HG03045 (cell line): ENCODE results near the gene EIF4EBP2.

Source experiments
- ATAC-seq: cut with Tn5 transposase; IDR thresholded peaks from one replicate; pipeline ENCODE4 v1.9.1; 2021; ENCODE audit warnings: mild to moderate bottlenecking, moderate library complexity; ENCODE audit not compliant: unreplicated experiment

The EIF4EBP2 gene

GRCh38 chr10:70430493-70431445 lies 26.8 kb downstream of the EIF4EBP2 start:
- no peak for ATAC-seq

- ATAC-seq, result no peak
Measured at GRCh38 chr10:70432101-70432500, 28.2 kb downstream of the EIF4EBP2 start.

GRCh38 chr10:70432561-70433263 lies 28.8 kb downstream of the EIF4EBP2 start:
- ATAC-seq, result no peak

DNA sequence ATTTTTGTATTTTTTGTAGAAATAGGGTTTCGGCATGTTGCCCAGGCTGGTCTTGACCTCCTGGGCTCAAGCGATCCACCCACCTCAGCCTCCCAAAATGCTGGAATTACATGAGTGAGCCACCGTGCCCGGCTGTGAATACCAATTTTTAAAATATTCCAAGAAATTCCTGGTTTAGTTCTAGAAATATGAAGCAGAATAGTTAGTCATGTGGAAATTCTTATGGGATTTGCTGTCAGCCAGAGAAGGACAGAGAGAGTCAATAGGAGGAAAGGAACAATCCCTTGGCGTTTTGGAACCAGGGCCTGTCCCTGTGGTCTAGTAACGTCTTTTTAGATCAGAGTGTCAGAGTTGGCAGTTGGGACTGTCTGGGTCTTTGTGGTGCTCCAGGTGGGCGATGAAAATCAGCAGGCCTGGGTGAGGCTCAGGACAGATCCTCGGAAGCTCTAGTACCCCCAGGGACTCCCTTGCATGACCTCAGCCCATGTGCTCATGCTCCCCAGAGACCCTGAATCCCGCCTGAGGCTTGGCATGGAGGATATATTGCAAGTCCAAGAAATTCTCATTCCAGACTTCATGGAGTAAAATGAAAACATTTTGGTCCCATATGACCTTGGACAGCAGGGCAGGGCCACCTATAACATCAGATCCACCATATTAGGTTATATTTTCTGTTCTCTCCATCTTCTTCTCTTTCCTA lies 29.8 kb downstream of the EIF4EBP2 start:
- ATAC-seq, result no peak

DNA sequence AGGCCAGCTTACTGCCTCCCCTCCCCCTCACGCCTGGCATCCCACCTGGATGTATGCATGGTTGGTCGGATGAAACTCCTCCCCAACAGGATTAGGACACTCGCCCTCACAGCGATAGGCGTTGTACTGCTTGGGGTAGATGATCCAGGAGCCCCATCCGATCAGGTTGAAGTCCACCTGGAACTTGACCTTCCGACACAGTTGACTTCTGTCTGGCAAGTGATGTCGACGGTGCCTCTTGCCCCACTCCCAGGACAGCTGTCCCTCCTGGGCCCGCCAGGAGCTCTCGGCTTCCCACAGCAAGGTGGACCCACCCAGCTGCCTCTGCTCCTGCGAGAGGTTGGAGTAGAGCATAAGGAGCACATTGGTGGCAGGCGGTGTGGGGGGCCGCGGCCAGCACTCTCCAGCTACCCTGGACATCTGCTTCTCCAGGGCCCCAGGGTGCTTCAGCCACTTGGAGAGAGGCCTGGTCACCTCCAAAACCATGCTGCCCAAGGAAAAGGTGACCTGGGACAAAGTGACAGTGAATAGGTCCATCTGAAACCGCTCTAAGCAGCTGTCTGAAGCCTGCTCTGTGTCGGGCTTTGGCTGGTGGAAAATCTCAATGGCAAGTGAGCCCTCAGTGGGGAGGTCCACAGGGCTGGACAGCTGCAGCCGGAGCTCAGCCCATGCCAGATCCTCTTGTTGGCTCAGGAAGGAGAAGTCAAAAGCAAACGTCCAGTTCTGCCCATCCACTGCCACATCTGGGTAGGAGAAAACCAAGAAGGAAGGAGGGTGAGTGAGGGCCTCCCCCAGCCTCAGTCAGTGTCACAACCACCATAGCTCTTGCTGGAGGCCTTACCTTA lies 31.5 kb downstream of the EIF4EBP2 start:
- no peak for ATAC-seq

- ATAC-seq, result no peak
Measured at GRCh38 chr10:70437721-70438120, 33.8 kb downstream of the EIF4EBP2 start.

GRCh38 chr10:70440296-70441160 lies 36.6 kb downstream of the EIF4EBP2 start:
- ATAC-seq, result no peak

- no peak for ATAC-seq
Measured at GRCh38 chr10:70441161-70441894, 37.4 kb downstream of the EIF4EBP2 start, which contains the start of gene NODAL. NODAL (minus strand) TSS chr10:70441681; CDS start chr10:70441667, 14 bp downstream.

- ATAC-seq, result no peak
Measured at GRCh38 chr10:70441895-70442309, 38.0 kb downstream of the EIF4EBP2 start.

- ATAC-seq, result no peak
Measured at GRCh38 chr10:70442332-70442988, 38.5 kb downstream of the EIF4EBP2 start.

DNA sequence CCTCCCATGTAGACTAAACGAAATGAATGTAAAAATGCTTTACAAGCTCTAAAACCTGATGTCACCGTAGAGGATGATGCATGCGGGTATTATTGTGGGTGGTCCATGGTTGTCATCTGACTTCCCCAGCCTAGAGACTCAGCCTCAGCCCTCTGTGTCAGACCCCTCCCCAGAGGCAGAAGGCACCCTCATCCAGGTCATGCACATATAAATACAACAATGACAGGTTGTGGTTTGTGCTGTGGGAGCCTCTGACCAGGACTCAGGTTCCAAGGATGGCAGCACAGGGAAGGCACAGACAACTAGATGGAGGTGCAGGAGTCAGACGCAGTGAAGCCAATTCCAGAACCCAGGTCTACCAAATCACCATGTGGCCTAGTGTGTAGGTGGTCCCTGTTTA lies 40.8 kb downstream of the EIF4EBP2 start:
- no peak for ATAC-seq

DNA sequence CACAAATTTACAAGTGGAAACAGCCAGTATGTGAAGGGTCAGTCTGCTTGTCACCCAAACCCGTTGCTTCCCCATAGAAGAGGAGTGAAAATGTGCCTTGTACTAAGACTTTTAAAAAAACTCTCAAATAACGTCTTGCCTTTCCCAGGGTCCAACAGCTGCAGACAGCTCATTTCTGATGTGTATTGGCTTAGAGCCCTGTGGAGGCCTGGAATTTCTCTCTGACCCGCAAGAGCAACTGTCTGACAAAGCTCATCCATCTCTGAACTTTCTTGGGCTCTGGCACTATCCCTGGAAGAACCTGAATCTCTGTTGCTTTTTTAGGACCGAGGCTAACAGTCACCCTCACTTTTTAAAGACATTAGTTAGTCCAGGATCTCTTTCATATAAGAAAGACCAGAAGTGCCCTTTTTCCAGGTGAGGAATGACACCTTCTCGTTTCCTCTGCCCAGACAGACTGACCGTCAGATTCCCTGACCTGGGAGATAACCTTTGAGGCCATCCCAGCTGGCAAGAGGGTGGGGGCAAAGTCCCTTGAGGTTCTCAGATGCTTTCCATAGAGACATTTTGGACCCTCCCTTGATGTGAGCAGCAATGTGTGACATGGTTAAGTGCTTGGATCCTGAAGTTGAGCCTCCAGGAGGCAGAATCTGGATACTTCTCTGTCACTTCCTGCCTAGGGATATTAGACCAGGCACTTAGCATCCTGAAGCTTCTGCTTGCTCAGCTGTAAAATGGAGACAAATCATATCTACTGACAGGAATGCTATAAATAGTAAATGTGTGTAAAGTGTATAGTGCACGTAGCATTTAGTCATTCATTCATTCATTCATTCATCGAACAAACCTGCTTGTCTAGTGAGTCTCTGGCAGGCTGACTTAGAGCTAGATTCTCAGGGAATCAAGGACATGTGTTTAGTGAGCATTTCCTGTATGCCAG lies 42.0 kb downstream of the EIF4EBP2 start:
- no peak for ATAC-seq

DNA sequence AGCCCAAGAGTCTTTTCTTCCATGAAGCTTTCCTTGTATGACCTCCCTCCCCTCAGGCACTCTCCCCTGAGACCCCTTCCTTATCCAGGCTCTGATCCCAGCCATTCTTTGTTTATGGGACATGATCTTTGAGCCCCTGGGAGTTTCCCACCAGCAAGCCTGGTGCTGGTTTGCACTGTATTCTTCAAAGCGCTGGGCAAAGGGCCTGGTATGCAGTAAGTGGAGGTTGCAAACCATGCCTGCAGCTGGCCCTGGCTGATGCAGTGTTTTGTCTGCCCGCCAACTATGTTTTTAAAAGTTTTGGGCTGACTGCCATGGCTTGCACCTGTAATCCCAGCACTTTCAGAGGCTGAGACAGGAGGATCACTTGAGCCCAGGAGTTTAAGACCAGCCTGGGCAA lies 44.3 kb downstream of the EIF4EBP2 start:
- ATAC-seq, result no peak

- ATAC-seq, result no peak
Measured at GRCh38 chr10:70455213-70455630, 51.3 kb downstream of the EIF4EBP2 start.

DNA sequence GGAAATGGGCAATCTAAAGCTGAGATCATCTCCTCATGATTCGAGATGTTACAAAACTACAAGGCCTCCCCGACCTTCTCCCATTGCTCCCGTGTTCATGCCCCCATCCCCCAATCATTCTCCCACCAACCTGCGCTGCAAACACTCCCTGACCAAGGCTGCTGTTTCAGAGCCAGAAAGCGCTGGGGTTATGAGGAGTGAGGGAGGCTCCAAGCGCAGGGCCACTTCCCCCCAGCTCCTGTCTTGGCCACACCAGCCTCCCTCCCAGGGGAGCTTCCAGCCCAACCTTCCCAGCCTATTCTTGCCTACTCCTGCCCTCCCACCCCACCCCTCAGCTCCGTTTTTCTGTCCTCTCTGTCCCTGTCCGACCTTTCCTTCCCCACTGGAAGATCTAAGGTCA lies 52.2 kb downstream of the EIF4EBP2 start:
- ATAC-seq, result no peak

- no peak for ATAC-seq
Measured at GRCh38 chr10:70457759-70458305, 53.9 kb downstream of the EIF4EBP2 start.
